ENCODE measurements around the gene NF1. TPM values are rescaled to one million over a fixed set of nuclear protein-coding genes. Genes with fewer than 3 reads are reported as not detected.
"Not testable (repeated sequence)": the region's sequence is repeated elsewhere in the genome, so short reads cannot be mapped to it uniquely, and the experiment has no call there.

NF1 gene
- total RNA-seq, 3 donors from 2014 or later = 61.6 to 129 (median 97.7) TPM

GRCh38 chr17:31275116-31275515, 180.3 kb downstream of the NF1 start:
- Histone ChIP-seq H3K36me3 (no peaks in the 10 kb centered on the region), H3K9me3 (no peaks in the 10 kb centered on the region), H3K27ac (no peak overlapping the region), H3K4me1 (no peaks in the 10 kb centered on the region), H3K4me3 (no peak overlapping the region), H3K27me3 (no peaks in the 10 kb centered on the region)
- intact Hi-C loops (cut with DNase I; ENCODE audit: low total_unique reads) = no loop called here
- TF ChIP-seq POLR2A (IDR thresholded peaks at IDR 0.05) (no peak), CTCF (IDR thresholded peaks at IDR 0.05) (no peak), POLR2AphosphoS5 (IDR thresholded peaks at IDR 0.05) (no peak)
- DNase-seq (ENCODE audit: low spot score in 2 of 2) = no peak

DNA sequence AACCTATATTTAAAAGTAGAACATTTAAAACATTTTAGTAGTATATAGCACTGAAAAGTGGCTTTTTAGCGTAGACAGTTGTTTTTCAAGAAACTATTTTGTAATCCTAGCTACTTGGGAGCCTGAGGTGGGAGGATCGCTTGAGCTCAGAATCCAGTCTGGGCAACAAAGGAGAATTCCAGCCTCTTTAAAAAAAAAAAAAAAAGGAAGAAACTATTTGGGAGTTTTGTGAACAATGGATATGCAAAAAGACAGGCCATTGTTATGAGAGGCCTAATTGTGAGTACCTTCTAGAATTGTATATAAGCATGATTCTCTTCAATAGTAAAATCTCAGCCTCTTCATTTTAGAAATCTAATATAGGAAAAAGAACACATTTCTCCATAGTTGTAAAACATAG, 184.6 kb downstream of the NF1 start:
- no peak for DNase-seq (ENCODE audit: low spot score in 2 of 2)
- H3K27ac ChIP-seq = no peak overlapping the region
- no peaks in the 10 kb centered on the region for H3K36me3 ChIP-seq
- no peak for TF ChIP-seq POLR2AphosphoS5 (IDR thresholded peaks at IDR 0.05)
- H3K4me3 ChIP-seq = no peak overlapping the region
- intact Hi-C loops (cut with DNase I; ENCODE audit: low total_unique reads) = no loop called here
- no peaks in the 10 kb centered on the region for H3K27me3 ChIP-seq
- no peaks in the 10 kb centered on the region for H3K4me1 ChIP-seq
- H3K9me3 ChIP-seq = no peaks in the 10 kb centered on the region

GRCh38 chr17:31281061-31281460, 186.3 kb downstream of the NF1 start:
- no peak for DNase-seq (ENCODE audit: low spot score in 2 of 2)
- no peaks in the 10 kb centered on the region for H3K27me3 ChIP-seq
- no peak for TF ChIP-seq POLR2AphosphoS5 (IDR thresholded peaks at IDR 0.05)
- no peak for TF ChIP-seq CTCF (IDR thresholded peaks at IDR 0.05)
- no peak for TF ChIP-seq POLR2A (IDR thresholded peaks at IDR 0.05)
- no peak overlapping the region for H3K4me3 ChIP-seq
- no peaks in the 10 kb centered on the region for H3K36me3 ChIP-seq
- no peaks in the 10 kb centered on the region for H3K9me3 ChIP-seq
- intact Hi-C loops (cut with DNase I; ENCODE audit: low total_unique reads) = no loop called here
- no peak overlapping the region for H3K27ac ChIP-seq
- no peaks in the 10 kb centered on the region for H3K4me1 ChIP-seq

DNA sequence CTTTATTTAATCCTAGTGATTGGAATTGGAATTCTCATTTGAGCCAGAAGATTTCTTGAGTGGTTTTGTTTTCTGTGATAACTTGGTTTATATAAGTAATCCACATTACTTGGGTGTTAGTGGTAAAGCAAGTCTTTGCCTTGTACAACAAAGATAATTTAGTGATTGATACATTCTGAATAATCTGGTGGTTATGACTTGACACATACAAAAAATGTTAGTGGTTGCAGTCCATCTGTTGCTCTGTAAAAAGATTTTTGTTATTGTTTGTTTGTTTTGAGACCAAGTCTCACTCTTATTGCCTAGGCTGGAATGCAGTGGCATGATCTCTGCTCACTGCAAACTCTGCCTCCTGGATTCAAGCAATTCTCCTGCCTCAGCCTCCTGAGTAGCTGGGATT, 189.1 kb downstream of the NF1 start:
- TF ChIP-seq POLR2A (IDR thresholded peaks at IDR 0.05) (no peak), POLR2AphosphoS5 (IDR thresholded peaks at IDR 0.05) (no peak), CTCF (IDR thresholded peaks at IDR 0.05) (no peak)
- no peak overlapping the region for H3K27ac ChIP-seq
- no peak overlapping the region for H3K4me3 ChIP-seq
- DNase-seq (ENCODE audit: low spot score in 2 of 2) = no peak
- H3K9me3 ChIP-seq = no peaks in the 10 kb centered on the region
- H3K27me3 ChIP-seq = no peaks in the 10 kb centered on the region
- no peaks in the 10 kb centered on the region for H3K4me1 ChIP-seq
- intact Hi-C loops (cut with DNase I; ENCODE audit: low total_unique reads) = no loop called here
- H3K36me3 ChIP-seq = no peaks in the 10 kb centered on the region

DNA sequence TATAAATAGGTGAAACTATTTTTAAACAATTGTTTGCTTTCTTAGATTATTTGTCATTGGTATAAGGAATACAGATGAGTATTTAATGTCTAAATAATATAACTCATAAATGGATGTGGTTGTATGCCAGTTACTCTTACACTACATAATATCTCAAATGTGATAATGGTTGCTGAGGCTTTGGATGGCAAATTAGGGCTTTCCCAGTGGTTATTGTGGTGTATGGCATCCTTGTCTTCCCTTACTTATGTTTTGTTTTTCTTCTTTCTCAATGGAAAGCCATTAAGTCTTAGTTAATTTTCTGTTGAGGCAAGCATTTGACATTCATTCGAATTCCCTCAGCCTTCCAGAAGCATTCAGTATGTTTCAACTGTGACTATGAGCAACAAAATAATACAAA, 191.8 kb downstream of the NF1 start:
- Histone ChIP-seq H3K27ac (no peak overlapping the region), H3K27me3 (no peaks in the 10 kb centered on the region), H3K4me1 (no peaks in the 10 kb centered on the region), H3K4me3 (no peak overlapping the region), H3K9me3 (no peaks in the 10 kb centered on the region), H3K36me3 (no peaks in the 10 kb centered on the region)
- TF ChIP-seq POLR2AphosphoS5 (IDR thresholded peaks at IDR 0.05) = no peak
- TF ChIP-seq CTCF (IDR thresholded peaks at IDR 0.05) = no peak
- TF ChIP-seq POLR2A (IDR thresholded peaks at IDR 0.05) = no peak
- intact Hi-C loops (cut with DNase I; ENCODE audit: low total_unique reads) = no loop called here
- DNase-seq (ENCODE audit: low spot score in 2 of 2) = no peak

DNA sequence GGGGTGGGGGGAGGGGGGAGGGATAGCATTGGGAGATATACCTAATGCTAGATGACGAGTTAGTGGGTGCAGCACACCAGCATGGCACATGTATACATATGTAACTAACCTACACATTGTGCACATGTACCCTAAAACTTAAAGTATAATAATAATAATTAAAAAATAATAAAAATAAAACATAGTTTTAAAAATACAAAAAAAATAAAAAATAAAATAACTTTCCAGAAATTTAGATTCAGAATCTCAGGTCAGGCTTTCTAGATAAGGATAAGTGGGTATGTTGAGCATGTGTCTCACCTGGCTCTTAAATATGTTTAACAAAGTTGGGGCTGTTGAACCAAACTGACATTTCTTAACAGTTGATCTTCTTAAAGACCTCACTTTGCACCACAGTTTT, 193.2 kb downstream of the NF1 start:
- H3K4me3 ChIP-seq; DNase-seq (ENCODE audit: low spot score in 2 of 2); H3K9me3 ChIP-seq; intact Hi-C loops (cut with DNase I; ENCODE audit: low total_unique reads); H3K27ac ChIP-seq; H3K27me3 ChIP-seq; H3K4me1 ChIP-seq; H3K36me3 ChIP-seq: not testable (repeated sequence)
